Stimulated activated CD4-positive, alpha-beta T cell treated with anti-CD3 and anti-CD28 coated beads, TNF-alpha, amount 100 ng/mL, for 24 hours (primary cell): ENCODE results near the gene TUBGCP3.
A peak's percentile ranks its signal among the peaks of the same experiment; 100 is the strongest.
"Not testable (repeated sequence)": the region's sequence is repeated elsewhere in the genome, so short reads cannot be mapped to it uniquely, and the experiment has no call there.

Experiments
- DNase-seq, 3 experiments: peaks; one replicate each; pipeline ENCODE4 v3.0.0-alpha.2; 2020; ENCODE audit warnings: low read depth in 3 of 3

TUBGCP3 gene

GRCh38 chr13:112587764-112588489 lies at the start of gene TUBGCP3:
Gene TUBGCP3, minus strand, starts transcription at chr13:112588153. Its CDS starts 173 bp downstream, at chr13:112587980.
- DNase-seq, result peak; percentile 67 to 77 (median 71)

GRCh38 chr13:112637017-112637801 lies 49.3 kb upstream of the TUBGCP3 start:
- DNase-seq, result no peak

GRCh38 chr13:112636401-112636975 lies 48.5 kb upstream of the TUBGCP3 start:
- no peak for DNase-seq

- no peak for DNase-seq
Observed at GRCh38 chr13:112635323-112635722, 47.4 kb upstream of the TUBGCP3 start.

GRCh38 chr13:112634102-112634501 lies 46.1 kb upstream of the TUBGCP3 start:
- no peak for DNase-seq

- DNase-seq, result not testable (repeated sequence)
Observed at GRCh38 chr13:112630226-112630625, 42.3 kb upstream of the TUBGCP3 start.

- no peak for DNase-seq
Observed at GRCh38 chr13:112629161-112629560, 41.2 kb upstream of the TUBGCP3 start.

- not testable (repeated sequence) for DNase-seq
Observed at GRCh38 chr13:112627613-112628012, 39.7 kb upstream of the TUBGCP3 start.

- DNase-seq, result no peak
Observed at GRCh38 chr13:112627161-112627560, 39.2 kb upstream of the TUBGCP3 start.

GRCh38 chr13:112626761-112627160 lies 38.8 kb upstream of the TUBGCP3 start:
- no peak for DNase-seq

- DNase-seq, result no peak
Observed at GRCh38 chr13:112626124-112626523, 38.2 kb upstream of the TUBGCP3 start.

GRCh38 chr13:112625698-112626097 lies 37.7 kb upstream of the TUBGCP3 start:
- DNase-seq, result no peak

GRCh38 chr13:112624602-112625430 lies 36.9 kb upstream of the TUBGCP3 start:
- no peak for DNase-seq

GRCh38 chr13:112624040-112624439 lies 36.1 kb upstream of the TUBGCP3 start:
- no peak for DNase-seq

- DNase-seq, result no peak
Observed at GRCh38 chr13:112623051-112623711, 35.2 kb upstream of the TUBGCP3 start.

GRCh38 chr13:112622375-112622774 lies 34.4 kb upstream of the TUBGCP3 start:
- no peak for DNase-seq

GRCh38 chr13:112619730-112620631 lies 32.0 kb upstream of the TUBGCP3 start:
- no peak for DNase-seq

GRCh38 chr13:112618501-112618900 lies 30.5 kb upstream of the TUBGCP3 start:
- DNase-seq, result no peak

- DNase-seq, result no peak
Observed at GRCh38 chr13:112617754-112618375, 29.9 kb upstream of the TUBGCP3 start.
